WTC11 (cell line): ENCODE data around the gene CHAC1. TPM values are rescaled to one million over a fixed set of nuclear protein-coding genes. Genes with fewer than 3 reads are reported as not detected.

Experiments
- CREB1 ChIP-seq: sonication (generic); formaldehyde crosslinking; IDR thresholded peaks from 2 replicates; pipeline ENCODE4 v1.8.0; 2023; ENCODE audit warnings: mild to moderate bottlenecking, missing genetic modification reagents
- CREM ChIP-seq: sonication (generic); formaldehyde crosslinking; IDR thresholded peaks from 2 replicates; pipeline ENCODE4 v1.8.1; 2022; ENCODE audit warnings: mild to moderate bottlenecking, missing genetic modification reagents, moderate library complexity
- HMGA2 ChIP-seq: fragments of 250-450 bp; sonication (Bioruptor Pico); IDR thresholded peaks from 2 replicates; pipeline ENCODE4 v1.4.0; 2021; ENCODE audit warnings: mild to moderate bottlenecking, moderate library complexity
- JAZF1 ChIP-seq: fragments of 250-450 bp; sonication (Bioruptor Pico); IDR thresholded peaks from 2 replicates; pipeline ENCODE4 v1.9.0; 2021; ENCODE audit warnings: moderate library complexity, mild to moderate bottlenecking, inconsistent platforms
- MXD4 ChIP-seq: fragments of 250-450 bp; sonication (Bioruptor Pico); IDR thresholded peaks from 2 replicates; pipeline ENCODE4 v1.8.0; 2021; ENCODE audit warnings: mild to moderate bottlenecking, moderate library complexity, borderline replicate concordance
- NFYB ChIP-seq: sonication (generic); formaldehyde crosslinking; conservative IDR thresholded peaks from 2 replicates; pipeline ENCODE4 v1.8.0; 2022; ENCODE audit warnings: low read depth, missing genetic modification reagents
- NR1H2 ChIP-seq: sonication (generic); formaldehyde crosslinking; IDR thresholded peaks from 2 replicates; pipeline ENCODE4 v1.9.0; 2021; ENCODE audit warnings: mild to moderate bottlenecking, moderate library complexity, missing genetic modification reagents
- NR3C1 ChIP-seq: sonication (generic); formaldehyde crosslinking; conservative IDR thresholded peaks from 2 replicates; pipeline ENCODE4 v1.8.1; 2023; ENCODE audit warnings: low read depth, mild to moderate bottlenecking, missing genetic modification reagents
- RORB ChIP-seq: fragments of 250-450 bp; sonication (Bioruptor Pico); IDR thresholded peaks from 2 replicates; pipeline ENCODE4 v1.9.0; 2021; ENCODE audit warnings: mild to moderate bottlenecking
- TCF7 ChIP-seq: sonication (generic); formaldehyde crosslinking; IDR thresholded peaks from 2 replicates; pipeline ENCODE4 v1.8.0; 2022; ENCODE audit warnings: mild to moderate bottlenecking, low read depth, missing genetic modification reagents, moderate library complexity
- TEAD4 ChIP-seq: sonication (generic); formaldehyde crosslinking; IDR thresholded peaks from 2 replicates; pipeline ENCODE4 v1.8.0; 2022; ENCODE audit warnings: mild to moderate bottlenecking, missing genetic modification reagents
- ZNF138 ChIP-seq: sonication (generic); formaldehyde crosslinking; conservative IDR thresholded peaks from 2 replicates; pipeline ENCODE4 v1.8.1; 2022; ENCODE audit warnings: mild to moderate bottlenecking, moderate library complexity, missing genetic modification reagents
- ZNF219 ChIP-seq: sonication (generic); formaldehyde crosslinking; IDR thresholded peaks from 2 replicates; pipeline ENCODE4 v1.8.0; 2023; ENCODE audit warnings: missing genetic modification reagents, mild to moderate bottlenecking, borderline replicate concordance
- total RNA-seq: library from RNA; stranded (reverse); gene quantifications from 3 replicates; pipeline ENCODE4 v1.2.3, GENCODE V29; 2021
- TF ChIP-seq, protein P1 (sequence below): sonication (generic); formaldehyde crosslinking; IDR thresholded peaks from 2 replicates; pipeline ENCODE4 v1.8.0; 2022; ENCODE audit warnings: missing genetic modification reagents
- TF ChIP-seq, protein P2 (sequence below): sonication (generic); formaldehyde crosslinking; IDR thresholded peaks from 2 replicates; pipeline ENCODE4 v1.8.0; 2023; ENCODE audit warnings: missing genetic modification reagents
- TF ChIP-seq, protein P3 (sequence below): sonication (generic); formaldehyde crosslinking; IDR thresholded peaks from 2 replicates; pipeline ENCODE4 v1.8.1; 2022; ENCODE audit warnings: mild to moderate bottlenecking, moderate library complexity, missing genetic modification reagents
- TF ChIP-seq, protein P4 (sequence below): fragments of 250-450 bp; sonication (Bioruptor Pico); conservative IDR thresholded peaks from 2 replicates; pipeline ENCODE4 v1.9.0; 2021; ENCODE audit warnings: mild to moderate bottlenecking
- TF ChIP-seq, protein P5 (sequence below): sonication (generic); formaldehyde crosslinking; IDR thresholded peaks from 2 replicates; pipeline ENCODE4 v1.8.1; 2023; ENCODE audit warnings: mild to moderate bottlenecking, missing genetic modification reagents, moderate library complexity
- TF ChIP-seq, protein P6 (sequence below): sonication (generic); formaldehyde crosslinking; IDR thresholded peaks from 2 replicates; pipeline ENCODE4 v1.8.1; 2023; ENCODE audit warnings: mild to moderate bottlenecking, missing genetic modification reagents
- TF ChIP-seq, protein P7 (sequence below): sonication (generic); formaldehyde crosslinking; IDR thresholded peaks from 2 replicates; pipeline ENCODE4 v1.8.1; 2022; ENCODE audit warnings: mild to moderate bottlenecking, missing genetic modification reagents, moderate library complexity, borderline replicate concordance
- TF ChIP-seq, protein P8 (sequence below): fragments of 250-450 bp; sonication (Bioruptor Pico); IDR thresholded peaks from 2 replicates; pipeline ENCODE4 v1.8.0; 2021; ENCODE audit warnings: mild to moderate bottlenecking
- TF ChIP-seq, protein P9 (sequence below): fragments of 200-600 bp; IDR thresholded peaks from 2 replicates; pipeline ENCODE4 v1.8.0; 2022; ENCODE audit warnings: antibody characterized with exemption

Gene CHAC1
- total RNA-seq, 1 experiment from 2014 or later: 31.0 TPM

DNA sequence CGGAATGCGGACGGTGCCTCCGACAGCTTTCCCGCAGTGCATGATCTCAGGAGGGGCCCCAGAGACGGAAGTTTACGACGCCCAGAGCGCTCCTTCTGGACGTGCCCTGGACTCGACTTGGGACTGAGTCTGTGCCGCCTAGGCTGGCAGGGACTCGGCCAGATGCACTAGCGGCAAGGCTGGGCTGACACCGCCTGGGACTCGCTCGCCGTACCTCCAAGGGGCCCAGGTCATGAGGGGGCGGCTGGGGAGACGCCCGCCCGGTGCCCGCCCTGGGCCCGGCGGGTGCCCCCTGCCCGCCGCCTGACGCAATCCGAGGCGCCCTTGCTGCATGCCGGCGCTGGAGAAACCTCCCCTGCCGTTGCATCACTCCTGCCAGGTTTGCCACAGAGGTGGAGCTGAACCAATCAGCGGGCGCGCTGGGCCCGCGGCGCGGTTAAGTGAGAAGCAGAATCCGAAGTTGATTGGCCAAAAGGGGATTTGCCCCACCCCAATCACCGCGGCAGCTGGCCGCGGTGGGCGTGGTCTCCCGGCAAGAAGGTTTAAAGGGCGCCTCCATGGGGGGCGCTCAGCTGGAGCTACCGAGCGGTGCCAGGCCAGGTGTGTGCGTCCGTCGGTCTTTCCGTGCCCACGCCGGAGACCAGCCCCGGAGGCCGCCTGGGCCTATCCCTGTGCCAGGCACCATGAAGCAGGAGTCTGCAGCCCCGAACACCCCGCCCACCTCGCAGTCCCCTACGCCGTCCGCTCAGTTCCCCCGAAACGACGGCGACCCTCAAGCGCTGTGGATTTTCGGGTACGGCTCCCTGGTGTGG lies at the start of gene CHAC1 (continued):
- no peak for TF ChIP-seq CREB1 (CRISPR knock-in tag)
- TF ChIP-seq, protein P1, sequence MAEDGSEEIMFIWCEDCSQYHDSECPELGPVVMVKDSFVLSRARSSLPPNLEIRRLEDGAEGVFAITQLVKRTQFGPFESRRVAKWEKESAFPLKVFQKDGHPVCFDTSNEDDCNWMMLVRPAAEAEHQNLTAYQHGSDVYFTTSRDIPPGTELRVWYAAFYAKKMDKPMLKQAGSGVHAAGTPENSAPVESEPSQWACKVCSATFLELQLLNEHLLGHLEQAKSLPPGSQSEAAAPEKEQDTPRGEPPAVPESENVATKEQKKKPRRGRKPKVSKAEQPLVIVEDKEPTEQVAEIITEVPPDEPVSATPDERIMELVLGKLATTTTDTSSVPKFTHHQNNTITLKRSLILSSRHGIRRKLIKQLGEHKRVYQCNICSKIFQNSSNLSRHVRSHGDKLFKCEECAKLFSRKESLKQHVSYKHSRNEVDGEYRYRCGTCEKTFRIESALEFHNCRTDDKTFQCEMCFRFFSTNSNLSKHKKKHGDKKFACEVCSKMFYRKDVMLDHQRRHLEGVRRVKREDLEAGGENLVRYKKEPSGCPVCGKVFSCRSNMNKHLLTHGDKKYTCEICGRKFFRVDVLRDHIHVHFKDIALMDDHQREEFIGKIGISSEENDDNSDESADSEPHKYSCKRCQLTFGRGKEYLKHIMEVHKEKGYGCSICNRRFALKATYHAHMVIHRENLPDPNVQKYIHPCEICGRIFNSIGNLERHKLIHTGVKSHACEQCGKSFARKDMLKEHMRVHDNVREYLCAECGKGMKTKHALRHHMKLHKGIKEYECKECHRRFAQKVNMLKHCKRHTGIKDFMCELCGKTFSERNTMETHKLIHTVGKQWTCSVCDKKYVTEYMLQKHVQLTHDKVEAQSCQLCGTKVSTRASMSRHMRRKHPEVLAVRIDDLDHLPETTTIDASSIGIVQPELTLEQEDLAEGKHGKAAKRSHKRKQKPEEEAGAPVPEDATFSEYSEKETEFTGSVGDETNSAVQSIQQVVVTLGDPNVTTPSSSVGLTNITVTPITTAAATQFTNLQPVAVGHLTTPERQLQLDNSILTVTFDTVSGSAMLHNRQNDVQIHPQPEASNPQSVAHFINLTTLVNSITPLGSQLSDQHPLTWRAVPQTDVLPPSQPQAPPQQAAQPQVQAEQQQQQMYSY: no peak
- TF ChIP-seq MXD4 (CRISPR knock-in tag): no peak
- TF ChIP-seq NR1H2 (CRISPR knock-in tag): no peak
- peak; percentile 17 for TF ChIP-seq CREM
- TF ChIP-seq ZNF138 (CRISPR knock-in tag): 0 out of 2 replicates have a peak, but pooled peaks have one; percentile 64
- TF ChIP-seq, protein P2, sequence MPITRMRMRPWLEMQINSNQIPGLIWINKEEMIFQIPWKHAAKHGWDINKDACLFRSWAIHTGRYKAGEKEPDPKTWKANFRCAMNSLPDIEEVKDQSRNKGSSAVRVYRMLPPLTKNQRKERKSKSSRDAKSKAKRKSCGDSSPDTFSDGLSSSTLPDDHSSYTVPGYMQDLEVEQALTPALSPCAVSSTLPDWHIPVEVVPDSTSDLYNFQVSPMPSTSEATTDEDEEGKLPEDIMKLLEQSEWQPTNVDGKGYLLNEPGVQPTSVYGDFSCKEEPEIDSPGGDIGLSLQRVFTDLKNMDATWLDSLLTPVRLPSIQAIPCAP (CRISPR knock-in tag): no peak
- TF ChIP-seq ZNF219: no peak; the same call in 1 of the 2 replicates
- no peak for TF ChIP-seq NR3C1 (CRISPR knock-in tag)
- peak; percentile 29; the same call in 1 of the 2 replicates for TF ChIP-seq TCF7 (CRISPR knock-in tag)
- peak; percentile 79 for TF ChIP-seq NFYB
- TF ChIP-seq, protein P3, sequence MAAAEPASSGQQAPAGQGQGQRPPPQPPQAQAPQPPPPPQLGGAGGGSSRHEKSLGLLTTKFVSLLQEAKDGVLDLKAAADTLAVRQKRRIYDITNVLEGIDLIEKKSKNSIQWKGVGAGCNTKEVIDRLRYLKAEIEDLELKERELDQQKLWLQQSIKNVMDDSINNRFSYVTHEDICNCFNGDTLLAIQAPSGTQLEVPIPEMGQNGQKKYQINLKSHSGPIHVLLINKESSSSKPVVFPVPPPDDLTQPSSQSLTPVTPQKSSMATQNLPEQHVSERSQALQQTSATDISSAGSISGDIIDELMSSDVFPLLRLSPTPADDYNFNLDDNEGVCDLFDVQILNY (CRISPR knock-in tag): no peak
- peak; percentile 80 for TF ChIP-seq TEAD4 (CRISPR knock-in tag)
- TF ChIP-seq, protein P4, sequence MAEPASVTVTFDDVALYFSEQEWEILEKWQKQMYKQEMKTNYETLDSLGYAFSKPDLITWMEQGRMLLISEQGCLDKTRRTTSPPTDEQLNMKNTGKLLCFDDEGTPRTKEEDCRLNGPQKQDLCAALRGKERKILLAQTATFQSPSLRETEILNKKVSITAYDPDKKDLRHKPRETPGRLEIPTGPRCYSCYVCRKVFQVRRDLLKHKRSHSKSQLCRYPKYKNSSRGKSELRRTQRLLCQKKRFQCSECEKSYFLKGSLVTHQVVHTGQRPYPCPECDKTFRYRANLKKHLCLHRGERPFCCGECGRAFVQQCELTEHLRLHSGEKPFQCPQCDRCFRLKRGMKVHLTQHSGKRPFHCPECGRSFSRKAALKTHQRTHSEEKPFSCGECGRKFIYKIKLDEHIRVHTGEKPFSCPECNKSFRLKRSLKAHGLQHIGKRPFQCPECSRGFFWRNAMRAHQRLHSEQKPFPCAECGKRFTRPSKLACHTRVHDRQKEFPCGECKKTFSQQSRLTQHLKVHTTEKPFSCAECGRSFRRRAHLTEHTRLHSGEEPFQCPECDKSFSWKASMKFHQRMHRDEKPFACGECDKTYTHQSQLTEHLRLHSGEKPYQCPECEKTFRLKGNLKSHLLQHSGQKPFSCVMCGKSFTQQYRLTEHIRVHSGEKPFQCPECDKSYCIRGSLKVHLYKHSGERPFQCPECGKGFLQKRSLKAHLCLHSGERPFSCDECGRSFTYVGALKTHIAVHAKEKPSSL (CRISPR knock-in tag): no peak
- TF ChIP-seq, protein P5, sequence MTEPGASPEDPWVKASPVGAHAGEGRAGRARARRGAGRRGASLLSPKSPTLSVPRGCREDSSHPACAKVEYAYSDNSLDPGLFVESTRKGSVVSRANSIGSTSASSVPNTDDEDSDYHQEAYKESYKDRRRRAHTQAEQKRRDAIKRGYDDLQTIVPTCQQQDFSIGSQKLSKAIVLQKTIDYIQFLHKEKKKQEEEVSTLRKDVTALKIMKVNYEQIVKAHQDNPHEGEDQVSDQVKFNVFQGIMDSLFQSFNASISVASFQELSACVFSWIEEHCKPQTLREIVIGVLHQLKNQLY: 0 out of 2 replicates have a peak, but pooled peaks have one; percentile 43
- TF ChIP-seq JAZF1 (CRISPR knock-in tag): no peak
- TF ChIP-seq, protein P6, sequence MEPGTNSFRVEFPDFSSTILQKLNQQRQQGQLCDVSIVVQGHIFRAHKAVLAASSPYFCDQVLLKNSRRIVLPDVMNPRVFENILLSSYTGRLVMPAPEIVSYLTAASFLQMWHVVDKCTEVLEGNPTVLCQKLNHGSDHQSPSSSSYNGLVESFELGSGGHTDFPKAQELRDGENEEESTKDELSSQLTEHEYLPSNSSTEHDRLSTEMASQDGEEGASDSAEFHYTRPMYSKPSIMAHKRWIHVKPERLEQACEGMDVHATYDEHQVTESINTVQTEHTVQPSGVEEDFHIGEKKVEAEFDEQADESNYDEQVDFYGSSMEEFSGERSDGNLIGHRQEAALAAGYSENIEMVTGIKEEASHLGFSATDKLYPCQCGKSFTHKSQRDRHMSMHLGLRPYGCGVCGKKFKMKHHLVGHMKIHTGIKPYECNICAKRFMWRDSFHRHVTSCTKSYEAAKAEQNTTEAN (CRISPR knock-in tag): no peak
- TF ChIP-seq, protein P7, sequence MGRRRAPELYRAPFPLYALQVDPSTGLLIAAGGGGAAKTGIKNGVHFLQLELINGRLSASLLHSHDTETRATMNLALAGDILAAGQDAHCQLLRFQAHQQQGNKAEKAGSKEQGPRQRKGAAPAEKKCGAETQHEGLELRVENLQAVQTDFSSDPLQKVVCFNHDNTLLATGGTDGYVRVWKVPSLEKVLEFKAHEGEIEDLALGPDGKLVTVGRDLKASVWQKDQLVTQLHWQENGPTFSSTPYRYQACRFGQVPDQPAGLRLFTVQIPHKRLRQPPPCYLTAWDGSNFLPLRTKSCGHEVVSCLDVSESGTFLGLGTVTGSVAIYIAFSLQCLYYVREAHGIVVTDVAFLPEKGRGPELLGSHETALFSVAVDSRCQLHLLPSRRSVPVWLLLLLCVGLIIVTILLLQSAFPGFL (CRISPR knock-in tag): no peak
- TF ChIP-seq, protein P8, sequence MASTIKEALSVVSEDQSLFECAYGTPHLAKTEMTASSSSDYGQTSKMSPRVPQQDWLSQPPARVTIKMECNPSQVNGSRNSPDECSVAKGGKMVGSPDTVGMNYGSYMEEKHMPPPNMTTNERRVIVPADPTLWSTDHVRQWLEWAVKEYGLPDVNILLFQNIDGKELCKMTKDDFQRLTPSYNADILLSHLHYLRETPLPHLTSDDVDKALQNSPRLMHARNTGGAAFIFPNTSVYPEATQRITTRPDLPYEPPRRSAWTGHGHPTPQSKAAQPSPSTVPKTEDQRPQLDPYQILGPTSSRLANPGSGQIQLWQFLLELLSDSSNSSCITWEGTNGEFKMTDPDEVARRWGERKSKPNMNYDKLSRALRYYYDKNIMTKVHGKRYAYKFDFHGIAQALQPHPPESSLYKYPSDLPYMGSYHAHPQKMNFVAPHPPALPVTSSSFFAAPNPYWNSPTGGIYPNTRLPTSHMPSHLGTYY (CRISPR knock-in tag): no peak
- TF ChIP-seq, protein P9, sequence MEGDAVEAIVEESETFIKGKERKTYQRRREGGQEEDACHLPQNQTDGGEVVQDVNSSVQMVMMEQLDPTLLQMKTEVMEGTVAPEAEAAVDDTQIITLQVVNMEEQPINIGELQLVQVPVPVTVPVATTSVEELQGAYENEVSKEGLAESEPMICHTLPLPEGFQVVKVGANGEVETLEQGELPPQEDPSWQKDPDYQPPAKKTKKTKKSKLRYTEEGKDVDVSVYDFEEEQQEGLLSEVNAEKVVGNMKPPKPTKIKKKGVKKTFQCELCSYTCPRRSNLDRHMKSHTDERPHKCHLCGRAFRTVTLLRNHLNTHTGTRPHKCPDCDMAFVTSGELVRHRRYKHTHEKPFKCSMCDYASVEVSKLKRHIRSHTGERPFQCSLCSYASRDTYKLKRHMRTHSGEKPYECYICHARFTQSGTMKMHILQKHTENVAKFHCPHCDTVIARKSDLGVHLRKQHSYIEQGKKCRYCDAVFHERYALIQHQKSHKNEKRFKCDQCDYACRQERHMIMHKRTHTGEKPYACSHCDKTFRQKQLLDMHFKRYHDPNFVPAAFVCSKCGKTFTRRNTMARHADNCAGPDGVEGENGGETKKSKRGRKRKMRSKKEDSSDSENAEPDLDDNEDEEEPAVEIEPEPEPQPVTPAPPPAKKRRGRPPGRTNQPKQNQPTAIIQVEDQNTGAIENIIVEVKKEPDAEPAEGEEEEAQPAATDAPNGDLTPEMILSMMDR: no peak
- no peak for TF ChIP-seq HMGA2 (CRISPR knock-in tag)
- TF ChIP-seq RORB (CRISPR knock-in tag): no peak
